HG02938 (cell line): Measurements from ENCODE around the gene PLXNA3.
A peak's percentile ranks its signal among the peaks of the same experiment; 100 is the strongest.

Experiments used
- ATAC-seq: cut with Tn5 transposase; IDR thresholded peaks from one replicate; pipeline ENCODE4 v1.9.1; 2021; ENCODE audit warnings: mild to moderate bottlenecking, moderate library complexity; ENCODE audit not compliant: unreplicated experiment

PLXNA3 gene

DNA sequence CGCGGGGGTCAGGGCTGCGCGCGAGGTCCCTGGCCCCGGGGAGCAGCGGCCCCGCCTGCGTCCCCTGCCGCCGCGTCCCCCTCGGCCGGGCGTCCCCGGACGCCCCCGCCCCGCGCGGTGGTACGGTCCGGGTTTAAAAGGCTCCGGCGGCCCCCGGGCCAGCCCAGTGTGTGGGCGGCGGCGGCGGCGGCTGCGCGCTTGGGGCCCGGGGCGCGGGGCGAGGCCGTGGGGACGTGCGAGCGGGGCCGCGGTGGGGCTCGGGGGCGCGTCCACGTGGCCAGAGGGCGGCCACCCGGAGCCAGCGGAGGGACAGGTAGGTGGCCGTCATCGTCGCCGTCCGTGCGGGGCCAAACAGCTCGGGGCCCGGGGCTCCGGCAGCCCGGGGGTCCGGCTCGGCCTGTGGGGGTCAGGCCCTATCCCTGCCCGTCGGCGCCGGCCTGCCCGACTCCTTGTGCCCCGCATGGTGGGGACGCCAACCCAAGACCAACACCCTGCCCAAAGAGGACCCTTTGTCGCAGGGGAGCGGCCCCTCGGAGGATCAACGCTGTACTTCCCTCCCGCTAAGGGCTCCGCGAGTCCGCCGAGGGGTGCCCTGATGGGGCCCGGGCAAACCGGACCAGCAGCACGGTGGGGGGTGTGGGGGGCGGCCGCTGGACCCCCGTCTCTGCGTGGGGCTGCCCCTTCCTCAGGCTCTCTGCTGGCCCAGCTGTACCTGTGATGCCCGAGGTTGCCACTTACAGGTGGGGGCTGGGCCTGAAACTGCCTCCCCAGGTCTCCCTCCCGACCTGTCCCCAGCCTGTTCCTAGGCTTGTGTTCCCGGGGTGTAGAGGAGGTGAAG lies at the start of gene PLXNA3:
TSS of gene PLXNA3 (plus strand) at position 166 of the 838 bp plus-strand sequence. CDS start 1,903 bp downstream, outside the sequence.
- no peak for ATAC-seq

DNA sequence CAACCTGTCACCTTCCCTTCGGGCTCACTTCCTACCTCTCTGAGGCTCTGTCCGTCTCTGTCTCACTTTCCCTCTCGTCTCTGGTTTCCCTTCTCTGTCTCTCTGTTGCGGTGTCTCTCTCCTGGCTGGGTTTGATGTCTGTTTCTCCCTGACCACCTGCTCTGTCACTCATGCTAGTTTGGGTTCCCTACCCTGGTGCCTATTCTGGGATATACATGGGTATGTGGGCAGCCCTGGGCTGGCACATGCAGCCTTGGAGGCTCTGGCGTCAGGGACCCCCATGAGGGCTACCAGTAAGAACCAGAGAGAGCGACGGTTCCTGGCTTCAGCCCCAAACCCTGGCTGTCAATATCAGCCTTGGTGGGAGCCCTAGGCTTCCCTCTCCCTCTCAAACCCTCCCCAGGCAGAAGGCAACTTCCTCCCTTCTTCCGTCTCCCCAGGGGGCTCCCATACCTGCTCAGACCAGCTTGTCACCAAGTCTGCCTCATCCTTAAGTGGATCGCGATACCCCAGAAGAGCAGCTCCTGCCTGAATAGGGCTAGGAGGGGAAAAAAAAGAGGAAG lies 49.3 kb upstream of the PLXNA3 start:
- ATAC-seq: no peak

DNA sequence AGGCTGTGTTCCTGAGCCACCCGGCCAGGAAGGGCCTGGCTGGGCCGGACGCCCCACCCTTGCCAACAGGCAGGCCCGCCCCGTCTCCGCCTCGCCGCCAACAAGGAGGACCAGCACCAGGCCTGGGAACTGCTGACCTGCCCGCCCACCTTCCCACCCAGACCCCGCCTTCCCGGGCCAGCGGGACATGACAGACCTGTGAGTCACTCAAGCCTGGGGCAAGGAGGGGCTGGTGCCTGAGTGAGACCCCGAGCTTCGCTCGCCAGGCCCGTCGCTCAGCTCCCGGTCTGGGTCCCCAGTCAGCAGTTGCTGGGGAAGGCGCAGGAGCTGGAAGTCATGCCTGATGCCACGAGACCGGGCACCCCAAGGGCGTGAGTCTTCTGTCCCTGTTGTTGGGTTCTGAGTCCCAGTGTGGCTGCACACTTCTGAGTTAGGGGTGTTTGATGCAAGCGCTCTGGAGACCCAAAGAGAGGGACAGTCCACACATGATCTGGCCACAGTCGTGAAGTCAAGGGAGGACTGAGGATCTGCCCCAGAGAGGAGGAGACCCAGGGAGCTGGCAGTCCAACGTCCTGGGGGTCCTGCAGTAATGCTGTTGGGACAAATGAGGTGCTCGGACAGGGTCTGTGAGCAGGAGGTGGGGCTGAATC lies 48.7 kb upstream of the PLXNA3 start, which contains the start of gene DNASE1L1:
TSS of gene DNASE1L1 (minus strand) at position 33 of the 650 bp plus-strand sequence. CDS start 3,686 bp downstream, outside the sequence.
- ATAC-seq: no peak

DNA sequence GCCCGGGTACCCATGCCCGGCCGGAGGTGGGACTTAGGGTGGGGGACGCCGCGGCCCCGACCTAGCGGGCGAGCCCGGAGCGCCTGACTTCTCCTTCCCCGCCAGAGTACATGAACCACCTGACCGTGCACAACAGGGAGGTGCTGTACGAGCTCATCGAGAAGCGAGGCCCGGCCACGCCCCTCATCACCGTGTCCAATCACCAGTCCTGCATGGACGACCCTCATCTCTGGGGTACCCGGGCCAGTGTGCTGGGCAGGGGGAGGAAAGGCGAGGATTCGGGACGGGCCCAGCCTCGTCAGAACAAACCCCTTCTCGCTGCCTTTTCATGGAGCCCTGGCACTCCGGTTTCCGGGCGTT lies 46.1 kb upstream of the PLXNA3 start:
- ATAC-seq: peak; percentile 58

DNA sequence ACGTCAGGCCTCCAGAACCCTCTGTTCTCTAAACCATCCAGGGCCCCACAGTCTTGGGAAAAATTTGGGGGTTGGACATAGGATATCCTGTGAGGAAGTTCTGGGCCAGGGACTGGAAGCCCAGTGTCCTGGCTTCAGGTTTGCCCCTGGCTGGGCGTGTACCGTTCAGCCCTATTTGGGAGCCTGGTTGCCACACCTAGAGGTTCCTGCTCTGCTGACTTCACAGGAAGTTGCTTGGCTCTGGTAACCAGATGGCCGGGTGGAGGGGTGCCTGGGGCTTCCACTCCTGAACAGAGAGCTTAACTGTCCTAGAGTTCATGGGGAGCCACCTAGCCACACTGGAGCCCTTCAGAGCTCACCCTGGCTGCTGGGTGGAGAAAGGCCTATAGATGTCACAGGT lies 45.6 kb upstream of the PLXNA3 start:
- ATAC-seq: no peak

DNA sequence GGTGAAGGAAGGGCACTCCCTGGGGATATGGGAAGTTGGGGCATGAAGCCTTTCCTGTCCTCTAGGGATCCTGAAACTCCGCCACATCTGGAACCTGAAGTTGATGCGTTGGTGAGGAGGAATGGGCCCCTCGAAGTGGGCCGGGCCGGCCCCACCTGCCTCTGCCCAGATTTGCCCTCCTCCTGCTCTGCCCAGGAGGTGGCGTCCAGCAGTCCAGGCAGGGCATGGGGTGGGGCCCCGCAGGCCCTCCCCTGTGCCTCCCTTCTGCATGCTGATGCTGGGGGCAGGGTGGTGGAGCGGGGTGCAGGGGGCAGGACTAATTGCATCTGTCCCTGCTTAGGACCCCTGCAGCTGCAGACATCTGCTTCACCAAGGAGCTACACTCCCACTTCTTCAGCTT lies 44.9 kb upstream of the PLXNA3 start:
- ATAC-seq: no peak

DNA sequence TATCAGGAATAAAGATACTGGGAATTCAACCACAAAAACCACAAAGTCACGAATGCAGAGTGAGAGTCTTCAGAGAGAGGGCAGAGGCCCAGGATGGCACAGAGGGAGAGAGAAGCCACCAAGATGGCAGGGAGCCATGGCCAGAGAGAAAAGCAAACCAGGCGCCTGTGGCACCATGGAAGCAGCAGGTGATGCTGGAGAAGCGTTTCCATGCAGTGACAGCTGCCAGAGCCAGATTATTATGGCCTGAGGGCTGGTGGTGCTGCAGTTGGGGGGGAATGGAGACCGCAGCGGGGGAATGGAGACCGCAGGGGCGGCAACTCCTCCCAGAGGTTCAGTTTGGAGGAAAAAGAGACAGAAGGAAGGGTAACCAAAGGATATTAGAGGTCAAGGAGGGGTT lies 40.9 kb upstream of the PLXNA3 start:
- ATAC-seq: no peak

DNA sequence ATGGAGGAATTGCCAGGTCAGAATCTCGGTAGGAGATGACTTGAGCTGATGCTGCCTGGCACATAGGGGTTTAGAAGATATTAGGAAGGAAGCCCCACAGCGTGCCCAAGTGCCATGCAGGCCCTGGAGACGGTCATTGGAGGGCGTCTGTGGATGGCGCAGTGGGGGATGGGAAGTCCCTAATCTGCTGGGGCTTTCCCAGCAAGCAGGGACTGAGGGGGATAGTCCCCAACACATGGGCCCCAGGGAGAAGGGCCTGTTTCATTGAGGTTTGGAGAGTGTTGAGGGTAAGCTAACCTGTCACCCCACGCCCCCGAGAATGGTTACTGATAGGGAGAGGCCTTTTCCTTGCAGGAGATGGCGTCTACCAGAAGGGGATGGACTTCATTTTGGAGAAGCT lies 38.9 kb upstream of the PLXNA3 start:
- ATAC-seq: no peak

DNA sequence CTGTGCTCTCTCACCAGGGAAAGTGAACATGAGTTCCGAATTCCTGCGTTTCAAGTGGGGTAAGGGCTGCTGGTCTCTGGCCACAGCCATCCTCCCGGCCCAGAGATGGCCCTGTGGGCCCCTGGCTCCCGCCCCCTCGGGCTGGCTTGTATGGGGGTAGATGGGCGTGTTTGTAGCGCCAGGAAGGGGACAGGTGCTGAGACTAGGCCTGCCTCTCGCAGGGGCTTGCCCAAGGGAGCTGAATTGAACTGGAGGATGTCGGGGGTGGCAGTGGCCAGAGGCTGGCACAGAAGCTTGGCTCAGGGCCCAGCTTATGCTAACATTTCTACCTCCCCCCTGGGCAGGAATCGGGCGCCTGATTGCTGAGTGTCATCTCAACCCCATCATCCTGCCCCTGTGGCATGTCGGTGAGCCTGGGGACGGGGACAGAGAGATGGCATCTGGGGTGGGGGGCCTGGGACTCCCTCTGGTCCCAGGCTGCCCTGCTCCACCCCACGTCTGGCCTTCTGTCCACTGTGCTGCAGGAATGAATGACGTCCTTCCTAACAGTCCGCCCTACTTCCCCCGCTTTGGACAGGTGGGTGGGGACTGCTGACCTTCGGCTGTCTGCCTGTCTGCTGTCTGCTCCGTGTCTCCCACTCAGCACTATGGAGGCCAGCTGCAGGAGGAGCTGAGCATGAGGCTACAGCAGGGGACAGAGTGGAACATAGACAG lies 38.2 kb upstream of the PLXNA3 start:
- no peak for ATAC-seq

DNA sequence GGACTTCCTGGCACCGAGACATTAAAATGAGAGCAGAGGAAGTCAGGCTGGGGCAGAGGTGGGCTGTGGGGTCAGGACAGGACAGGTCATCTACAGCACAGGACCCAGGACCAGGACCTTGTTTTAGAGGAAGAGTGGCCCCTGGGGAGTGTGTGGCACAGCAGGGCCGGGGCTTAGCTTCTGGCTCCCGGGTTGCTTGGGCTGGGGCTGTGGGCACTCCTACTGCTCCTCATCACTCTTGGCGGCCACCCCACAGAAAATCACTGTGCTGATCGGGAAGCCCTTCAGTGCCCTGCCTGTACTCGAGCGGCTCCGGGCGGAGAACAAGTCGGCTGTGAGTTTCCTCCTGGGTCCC lies 37.7 kb upstream of the PLXNA3 start:
- ATAC-seq: no peak

DNA sequence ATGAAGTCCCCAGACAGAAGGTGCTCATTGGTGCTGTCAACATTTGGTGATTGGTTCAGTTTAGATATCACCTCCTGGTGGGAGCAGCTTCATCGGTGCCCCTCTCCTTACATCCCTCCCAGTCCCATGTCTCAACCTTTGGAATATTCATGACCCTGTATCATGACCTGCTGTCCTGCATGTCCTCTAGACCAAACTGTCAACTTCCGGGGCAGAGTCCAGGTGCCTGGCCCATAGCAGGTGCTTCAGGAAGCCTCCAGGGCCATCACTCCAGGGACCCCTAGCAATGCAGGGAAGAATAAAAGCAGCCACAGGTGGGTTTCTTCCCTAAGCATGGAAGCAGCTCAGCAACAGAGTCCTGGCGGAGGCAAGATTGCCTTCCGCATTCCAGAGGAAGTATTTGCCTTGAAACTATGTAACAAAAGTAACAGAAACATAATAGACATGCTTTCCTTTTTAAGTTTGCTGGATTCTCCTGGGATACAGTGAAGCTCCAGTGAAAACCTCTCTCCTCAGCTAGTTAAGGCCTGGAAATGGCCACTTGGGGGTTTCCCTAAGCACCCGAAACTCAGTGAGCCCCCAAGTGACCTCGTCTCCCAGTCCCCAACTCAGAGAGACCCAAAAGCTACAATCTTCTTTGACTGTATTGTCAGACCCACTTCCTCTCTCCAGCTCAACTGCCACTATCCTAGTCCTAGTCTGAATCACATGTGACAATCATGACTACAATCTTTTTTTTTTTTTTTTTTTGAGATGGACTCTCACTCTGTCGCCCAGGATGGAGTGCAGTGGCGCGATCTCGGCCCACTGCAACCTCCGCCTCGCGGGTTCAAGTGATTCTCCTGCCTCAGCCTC lies 30.9 kb upstream of the PLXNA3 start:
- ATAC-seq: no peak

DNA sequence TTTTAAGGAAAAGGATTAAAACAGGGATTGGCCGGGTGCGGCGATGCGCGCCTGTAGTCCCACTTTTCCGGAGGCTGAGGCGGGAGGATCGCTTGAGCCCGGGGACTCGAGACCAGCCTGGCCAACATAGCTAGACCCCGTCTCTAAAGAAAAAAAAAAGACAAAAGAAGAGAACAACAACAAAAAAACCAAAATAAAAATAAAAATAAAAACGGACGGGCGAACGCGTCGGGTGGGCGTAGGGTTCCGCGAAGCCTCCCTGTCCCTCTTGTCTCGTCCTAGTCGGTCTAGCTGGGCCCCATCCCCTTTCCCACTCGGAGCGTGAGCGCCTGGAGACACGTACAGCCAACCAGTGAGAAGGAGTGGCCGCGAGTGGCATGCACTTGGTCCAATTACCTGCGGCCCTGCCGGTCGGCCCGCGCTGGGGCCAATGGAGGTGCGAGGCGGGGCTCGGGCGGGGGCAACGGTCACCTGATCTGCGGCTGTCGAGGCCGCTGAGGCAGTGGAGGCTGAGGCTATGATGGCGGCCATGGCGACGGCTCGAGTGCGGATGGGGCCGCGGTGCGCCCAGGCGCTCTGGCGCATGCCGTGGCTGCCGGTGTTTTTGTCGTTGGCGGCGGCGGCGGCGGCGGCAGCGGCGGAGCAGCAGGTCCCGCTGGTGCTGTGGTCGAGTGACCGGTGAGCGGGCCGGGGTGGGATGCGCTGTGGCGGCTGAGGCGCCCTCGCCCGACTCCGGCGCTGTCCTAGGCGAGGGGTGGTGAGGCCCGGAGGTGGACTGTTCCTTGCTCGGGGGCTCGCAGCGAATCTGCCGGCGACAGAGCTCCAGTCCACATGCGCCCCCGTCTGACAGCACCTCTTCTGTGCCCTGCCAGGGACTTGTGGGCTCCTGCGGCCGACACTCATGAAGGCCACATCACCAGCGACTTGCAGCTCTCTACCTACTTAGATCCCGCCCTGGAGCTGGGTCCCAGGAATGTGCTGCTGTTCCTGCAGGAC lies 29.6 kb upstream of the PLXNA3 start, which contains the start of gene ATP6AP1:
TSS of gene ATP6AP1 (plus strand) at position 502 of the 996 bp plus-strand sequence. CDS start at position 518, 16 bp downstream.
- peak; percentile 95 for ATAC-seq

DNA sequence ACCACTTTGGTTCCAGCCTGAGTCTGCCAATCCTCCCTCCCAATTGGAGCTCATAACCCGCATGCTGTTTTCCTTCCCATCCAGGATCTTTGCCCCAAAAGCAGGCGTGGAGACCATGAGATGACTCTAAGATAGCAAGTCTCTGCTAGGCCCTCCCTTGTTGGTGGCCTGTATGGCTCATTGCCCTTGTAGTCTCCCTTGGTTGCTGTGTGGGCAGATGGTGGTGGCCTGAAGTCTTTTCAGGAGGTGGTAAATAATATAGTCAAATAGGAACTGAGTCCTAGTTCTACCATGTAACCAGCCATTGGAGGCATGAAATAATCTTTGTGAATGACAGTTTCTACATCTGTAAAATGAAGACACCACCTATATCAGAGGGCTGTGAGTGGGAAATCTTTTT lies 28.4 kb upstream of the PLXNA3 start:
- no peak for ATAC-seq

DNA sequence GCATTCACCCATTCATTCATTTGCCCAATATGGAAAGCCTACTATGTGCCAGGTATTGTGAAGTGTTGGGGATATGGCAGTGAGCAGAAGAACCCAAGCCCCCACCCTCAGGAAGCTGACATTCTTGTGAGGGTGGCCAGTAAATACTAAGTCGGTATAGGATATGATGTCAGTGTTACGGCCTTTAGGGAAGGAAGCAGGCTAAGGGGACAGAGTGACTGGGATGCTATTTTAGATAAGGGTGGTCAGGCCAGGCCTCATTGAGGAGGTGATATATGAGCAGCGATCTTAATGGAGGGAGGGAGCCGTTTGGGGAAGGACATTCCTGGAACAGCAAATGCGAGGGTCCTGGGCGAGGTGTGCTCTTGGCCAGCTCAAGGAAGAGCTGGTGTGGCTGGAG lies 27.6 kb upstream of the PLXNA3 start:
- ATAC-seq: no peak

DNA sequence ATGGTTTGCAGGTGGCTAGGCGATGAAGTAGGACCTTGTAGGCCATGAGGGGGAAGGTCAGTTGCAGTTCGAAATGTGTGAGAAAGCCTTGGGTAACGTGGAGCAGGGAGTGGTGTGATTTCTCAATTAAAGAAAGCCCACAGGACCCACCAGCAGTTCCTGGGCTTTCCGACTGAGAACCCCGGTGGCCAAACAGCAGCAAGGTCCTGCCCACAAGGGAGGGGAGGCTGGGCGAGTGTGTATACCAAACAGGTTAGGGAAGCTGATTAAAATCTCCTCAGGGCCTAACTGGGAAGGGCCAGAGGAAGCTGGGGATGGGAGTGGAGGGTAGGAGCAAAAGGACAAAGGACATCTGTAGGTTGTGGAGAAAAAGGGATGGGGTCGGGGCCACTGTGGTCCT lies 27.2 kb upstream of the PLXNA3 start:
- ATAC-seq: no peak

DNA sequence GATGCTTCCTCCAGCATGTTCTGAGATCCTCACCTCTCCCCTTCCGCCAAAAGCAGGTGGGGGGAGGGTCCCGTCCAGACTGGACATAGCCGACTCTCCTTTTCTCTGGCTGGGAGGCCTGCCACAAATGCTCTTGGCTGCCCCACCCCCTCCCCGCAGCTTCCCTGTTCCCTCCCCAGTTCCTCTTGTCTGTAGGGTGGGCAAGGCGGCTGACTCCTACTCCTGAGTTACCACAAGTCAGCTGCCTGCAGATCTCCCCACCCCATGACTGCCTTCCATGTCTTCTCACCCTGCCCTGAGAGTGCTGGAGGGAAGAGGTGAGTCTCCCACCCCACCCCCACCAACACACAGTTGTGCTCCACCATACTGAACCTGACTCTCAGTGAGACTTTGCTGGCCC lies 26.7 kb upstream of the PLXNA3 start:
- ATAC-seq: no peak

DNA sequence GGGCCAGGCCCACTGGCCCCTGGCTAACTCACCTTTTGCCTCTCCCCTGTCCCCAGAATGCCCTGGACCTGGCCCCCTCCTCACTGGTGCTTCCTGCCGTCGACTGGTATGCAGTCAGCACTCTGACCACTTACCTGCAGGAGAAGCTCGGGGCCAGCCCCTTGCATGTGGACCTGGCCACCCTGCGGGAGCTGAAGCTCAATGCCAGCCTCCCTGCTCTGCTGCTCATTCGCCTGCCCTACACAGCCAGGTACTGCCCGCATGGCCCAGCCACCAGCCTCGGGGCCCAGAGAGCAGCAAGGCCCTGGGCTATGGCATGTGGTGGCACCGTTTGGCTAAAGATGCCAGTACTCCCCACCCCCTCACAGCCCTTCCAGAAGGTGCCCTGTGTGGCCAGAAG lies 25.9 kb upstream of the PLXNA3 start:
- ATAC-seq: no peak

DNA sequence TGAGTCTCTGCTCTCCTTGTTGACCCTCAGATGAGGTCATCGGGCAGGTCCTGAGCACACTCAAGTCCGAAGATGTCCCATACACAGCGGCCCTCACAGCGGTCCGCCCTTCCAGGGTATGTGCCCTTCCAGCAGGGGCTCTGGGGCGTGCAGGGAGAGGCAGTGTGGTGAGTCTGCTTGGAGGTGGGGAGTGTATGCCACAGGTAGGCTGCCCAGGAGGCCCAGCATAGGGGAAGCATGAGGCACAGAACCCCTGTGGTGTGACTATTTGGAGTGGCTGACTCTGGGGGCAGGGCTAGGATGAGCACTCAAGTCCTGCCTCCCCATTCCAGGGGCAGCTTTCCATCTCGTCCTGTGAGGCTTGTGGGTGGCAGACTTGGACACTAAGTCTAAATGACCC lies 24.5 kb upstream of the PLXNA3 start:
- no peak for ATAC-seq
